ENCODE measurements around the gene DPPA4.

Gene DPPA4

GRCh38 chr3:109338322-109338721 lies 976 bp upstream of the DPPA4 start:
- DNase-seq, result no peak

GRCh38 chr3:109336291-109336861 lies 970 bp downstream of the DPPA4 start:
- DNase-seq, result peak; percentile 4

- DNase-seq, result no peak
These were observed 2.8 kb downstream of the DPPA4 start for GRCh38 chr3:109334572-109334971.

GRCh38 chr3:109331692-109332091 lies 5.7 kb downstream of the DPPA4 start:
- no peak for DNase-seq

GRCh38 chr3:109330405-109330804 lies 6.9 kb downstream of the DPPA4 start:
- DNase-seq, result no peak

- no peak for DNase-seq
These were observed 9.1 kb downstream of the DPPA4 start for GRCh38 chr3:109328202-109328601.

GRCh38 chr3:109325657-109326056 lies 11.7 kb downstream of the DPPA4 start:
- no peak for DNase-seq

- DNase-seq, result no peak
These were observed 12.2 kb downstream of the DPPA4 start for GRCh38 chr3:109325109-109325508.

- DNase-seq, result no peak
These were observed 21.1 kb downstream of the DPPA4 start, which contains the start of gene DPPA2 for GRCh38 chr3:109316162-109316730. DPPA2 (minus strand) TSS chr3:109316517; CDS start chr3:109314542, 1,975 bp downstream.

- no peak for DNase-seq
These were observed 24.3 kb downstream of the DPPA4 start for GRCh38 chr3:109313061-109313460.

GRCh38 chr3:109297496-109297895 lies 39.9 kb downstream of the DPPA4 start:
- DNase-seq, result no peak

GRCh38 chr3:109284071-109284470 lies 53.3 kb downstream of the DPPA4 start:
- no peak for DNase-seq

- no peak for DNase-seq
These were observed 58.8 kb downstream of the DPPA4 start for GRCh38 chr3:109278546-109278945.

GRCh38 chr3:109278141-109278540 lies 59.2 kb downstream of the DPPA4 start:
- no peak for DNase-seq

Measured in CD4-positive, alpha-beta T cell treated with Interleukin-17A for 4 hours (primary cell).